H1 (cell line): Measurements from ENCODE around the gene EVI2B.

Experiments used
- ATF3 ChIP-seq: IDR thresholded peaks from 2 replicates; pipeline ENCODE4 v1.6.1; 2011; ENCODE audit warnings: low read depth, mild to moderate bottlenecking, low read length; ENCODE audit not compliant: insufficient read depth
- CTCF ChIP-seq, 3 experiments: IDR thresholded peaks; 1 replicate in 2 of 3; 2 replicates in 1 of 3; pipeline versions ENCODE4 v1.5.1 to v1.6.1; 2011; ENCODE audit warnings: low read length in 3 of 3, mild to moderate bottlenecking in 3 of 3, inconsistent platforms in 2 of 3, low read depth in 1 of 3, moderate library complexity in 1 of 3; ENCODE audit not compliant: insufficient read depth in 1 of 3; ENCODE audit errors: control extremely low read depth in 1 of 3
- EZH2 ChIP-seq: fragments of 200-600 bp; sonication (generic); IDR thresholded peaks from 2 replicates; pipeline ENCODE4 v1.7.1; 2012; ENCODE audit warnings: low read depth, mild to moderate bottlenecking, moderate library complexity, low read length, inconsistent platforms; ENCODE audit not compliant: severe bottlenecking
- JUN ChIP-seq: IDR thresholded peaks from 2 replicates; pipeline ENCODE4 v1.6.1; 2011; ENCODE audit warnings: low read depth, mild to moderate bottlenecking, improper control_type of control experiment, low read length
- POLR2AphosphoS5 ChIP-seq: IDR thresholded peaks from 2 replicates; pipeline ENCODE4 v1.6.1; 2011; ENCODE audit warnings: low read depth, low read length
- USF2 ChIP-seq: IDR thresholded peaks from 2 replicates; pipeline ENCODE4 v1.6.1; 2011; ENCODE audit warnings: low read length, improper control_type of control experiment

- no peak for TF ChIP-seq USF2
- TF ChIP-seq CTCF (IDR thresholded peaks at IDR 0.05; ENCODE audit: control extremely low read depth in 1 of 3, insufficient read depth in 1 of 3, low read depth in 1 of 3, low read length in 3 of 3), result no peak
- no peak for TF ChIP-seq POLR2AphosphoS5
- TF ChIP-seq ATF3, result no peak
- no peak for TF ChIP-seq JUN
- no peak for TF ChIP-seq EZH2
Measured at GRCh38 chr17:31320791-31321190, 6.9 kb upstream of the EVI2B start.
